Stimulated activated CD4-positive, alpha-beta T cell treated with anti-CD3 and anti-CD28 coated beads, Interleukin-15, amount 100 ng/mL, for 1 hour (primary cell): ENCODE data around the gene PPARG.
"Not testable (repeated sequence)": the region's sequence is repeated elsewhere in the genome, so short reads cannot be mapped to it uniquely, and the experiment has no call there.

Experiments used
- DNase-seq, 2 donors: peaks; one replicate each; pipeline ENCODE4 v3.0.0-alpha.2; 2020; ENCODE audit warnings: low read depth in 1 of 2, low spot score in 1 of 2

Gene PPARG

GRCh38 chr3:12375572-12375971 is 86.7 kb downstream of the PPARG start:
- DNase-seq, result no peak

- no peak for DNase-seq
Measured at GRCh38 chr3:12379640-12380429, 91.0 kb downstream of the PPARG start.

GRCh38 chr3:12380461-12380860 is 91.6 kb downstream of the PPARG start:
- DNase-seq, result no peak

- no peak for DNase-seq
Measured at GRCh38 chr3:12381199-12381598, 92.3 kb downstream of the PPARG start.

- DNase-seq, result no peak
Measured at GRCh38 chr3:12383218-12383617, 94.3 kb downstream of the PPARG start.

- DNase-seq, result no peak
Measured at GRCh38 chr3:12384451-12385233, 95.8 kb downstream of the PPARG start.

DNA sequence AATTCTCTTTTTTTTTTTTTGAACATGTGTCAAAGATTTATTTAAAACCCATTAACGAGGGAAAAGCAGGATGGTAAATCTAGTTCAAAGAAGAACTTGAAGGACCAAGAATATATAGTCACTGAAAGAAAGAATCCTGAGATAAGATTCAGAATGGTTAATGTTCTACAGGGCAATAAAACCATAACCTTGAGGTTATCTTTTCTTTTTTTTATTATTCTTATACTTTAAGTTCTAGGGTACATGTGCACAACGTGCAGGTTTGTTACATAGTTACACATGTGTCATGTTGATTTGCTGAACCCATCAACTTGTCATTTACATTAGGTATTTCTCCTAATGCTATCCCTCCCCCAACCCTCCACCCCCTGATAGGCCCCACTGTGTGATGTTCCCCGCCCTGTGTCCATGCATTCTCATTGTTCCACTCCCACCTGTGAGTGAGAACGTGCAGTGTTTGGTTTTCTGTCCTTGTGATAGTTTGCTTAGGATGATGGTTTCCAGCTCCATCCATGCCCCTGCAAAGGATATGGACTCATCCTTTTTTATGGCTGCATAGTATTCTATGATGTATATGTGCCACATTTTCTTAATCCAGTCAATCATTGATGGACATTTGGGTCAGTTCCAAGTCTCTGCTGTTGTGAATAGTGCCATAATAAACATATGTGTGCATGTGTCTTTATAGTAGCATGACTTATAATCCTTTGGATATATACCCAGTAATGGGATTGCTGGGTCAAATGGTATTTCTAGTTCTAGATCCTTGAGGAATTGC is 97.8 kb downstream of the PPARG start:
- DNase-seq, result not testable (repeated sequence)

DNA sequence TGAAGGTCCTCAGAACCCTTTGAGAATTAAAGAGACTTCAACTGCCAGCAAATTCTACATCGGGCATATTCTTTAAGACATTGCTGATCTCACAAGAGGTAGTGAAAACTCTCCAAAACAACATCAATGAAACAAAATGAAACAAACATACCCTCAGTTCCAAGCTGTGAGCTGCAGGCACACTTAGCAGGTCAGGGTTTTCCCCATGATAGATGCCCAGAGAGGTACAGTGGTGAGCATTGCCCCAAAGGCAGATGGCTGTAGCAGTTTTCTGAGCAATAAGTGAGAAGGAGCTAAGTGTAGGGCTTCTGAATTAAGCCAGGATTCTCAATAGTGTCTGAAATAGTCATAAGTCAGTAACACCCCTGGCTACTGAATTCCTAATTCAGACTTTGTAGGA is 99.3 kb downstream of the PPARG start:
- no peak for DNase-seq

DNA sequence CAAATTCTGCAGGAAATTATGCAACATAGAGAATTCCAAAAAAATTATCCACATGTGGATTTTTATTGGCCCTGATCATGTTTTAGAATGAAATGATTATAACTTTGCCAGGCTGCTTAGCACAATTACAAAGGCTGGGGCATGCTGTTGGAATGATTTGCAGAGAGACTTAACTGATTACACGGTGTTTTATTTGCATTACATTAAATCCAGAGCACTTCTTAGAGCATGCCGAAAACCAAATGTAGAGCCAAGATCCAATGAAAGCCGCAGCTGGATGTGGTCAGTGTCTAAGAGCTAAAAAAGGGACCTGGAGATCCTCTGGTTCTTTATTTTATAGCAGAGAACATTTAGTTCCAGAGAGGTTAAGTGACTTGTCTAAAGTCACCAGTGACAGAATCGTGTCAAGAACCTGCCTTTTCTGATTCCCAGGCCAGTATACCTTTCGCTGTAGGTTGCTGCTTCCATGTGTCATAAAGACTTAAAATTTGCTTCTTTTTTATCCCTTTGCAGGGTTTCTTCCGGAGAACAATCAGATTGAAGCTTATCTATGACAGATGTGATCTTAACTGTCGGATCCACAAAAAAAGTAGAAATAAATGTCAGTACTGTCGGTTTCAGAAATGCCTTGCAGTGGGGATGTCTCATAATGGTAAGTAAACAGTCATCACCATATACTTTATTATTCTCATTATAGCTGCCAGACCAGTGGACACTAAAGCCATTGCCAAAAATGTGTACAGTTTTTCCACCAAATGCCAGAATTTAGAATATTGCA is 103.4 kb downstream of the PPARG start:
- no peak for DNase-seq

- no peak for DNase-seq
Measured at GRCh38 chr3:12393894-12394293, 105.0 kb downstream of the PPARG start.

DNA sequence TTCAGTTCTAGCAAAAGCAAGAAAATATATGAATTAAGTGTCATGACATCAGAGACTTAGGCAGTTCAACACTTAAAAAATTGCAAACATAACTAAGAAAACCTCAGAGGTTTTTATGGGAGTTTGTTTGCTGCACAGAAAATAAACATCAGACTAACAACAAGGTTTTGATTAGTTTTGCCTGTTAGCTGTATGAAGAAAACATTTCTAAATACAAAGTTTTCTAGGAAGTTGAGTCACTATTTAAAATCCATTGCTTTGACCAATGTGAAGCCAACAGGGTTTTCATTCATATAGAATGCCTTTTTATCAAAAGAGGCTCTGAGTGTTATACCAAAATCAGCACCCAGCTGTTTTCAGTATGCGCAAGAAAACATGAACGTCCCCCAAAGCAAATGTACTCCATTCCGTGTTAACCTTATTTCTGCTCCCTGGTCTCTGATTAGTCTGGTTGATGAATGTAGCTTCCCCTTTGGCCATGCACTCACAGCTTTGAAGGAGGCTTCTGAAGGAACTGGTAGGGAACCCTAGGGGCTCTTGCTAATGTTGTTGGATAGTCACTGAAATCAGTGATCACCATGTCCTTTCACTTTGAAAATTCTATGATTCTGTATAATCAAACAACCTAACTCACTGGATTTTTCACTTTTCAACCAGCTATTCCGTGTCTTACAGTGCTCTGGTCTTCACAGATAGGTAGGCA is 105.8 kb downstream of the PPARG start:
- DNase-seq, result no peak

DNA sequence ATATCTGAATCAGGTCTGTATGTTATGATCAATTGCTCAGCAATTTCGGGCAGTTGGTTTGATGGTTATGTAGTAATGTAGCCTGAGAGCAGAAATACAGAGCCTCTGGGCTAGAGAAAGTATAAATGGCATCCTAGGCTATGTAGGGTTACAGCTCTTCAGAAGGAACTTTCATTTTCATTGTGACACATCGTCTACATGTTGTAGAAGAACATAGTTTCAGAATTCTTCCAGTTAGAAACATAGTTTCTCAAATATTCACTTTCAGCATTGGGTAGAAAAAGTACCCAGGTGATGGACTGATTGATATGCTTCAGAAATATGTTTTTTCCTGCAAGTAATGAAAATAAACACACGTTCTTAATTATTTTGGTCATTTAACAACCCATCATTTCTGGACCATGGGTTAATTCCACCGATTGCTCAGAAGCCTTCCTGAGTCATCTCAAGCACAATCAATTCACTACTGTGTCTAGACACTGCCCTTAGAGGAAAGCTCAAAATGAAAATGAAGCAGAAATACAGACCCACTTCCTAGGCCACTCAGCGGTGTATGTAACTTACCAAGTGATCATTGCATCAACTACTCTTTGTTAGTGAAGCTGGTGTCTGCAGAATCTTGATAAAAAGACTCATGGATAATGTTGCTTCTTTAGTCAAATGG is 106.6 kb downstream of the PPARG start:
- no peak for DNase-seq

DNA sequence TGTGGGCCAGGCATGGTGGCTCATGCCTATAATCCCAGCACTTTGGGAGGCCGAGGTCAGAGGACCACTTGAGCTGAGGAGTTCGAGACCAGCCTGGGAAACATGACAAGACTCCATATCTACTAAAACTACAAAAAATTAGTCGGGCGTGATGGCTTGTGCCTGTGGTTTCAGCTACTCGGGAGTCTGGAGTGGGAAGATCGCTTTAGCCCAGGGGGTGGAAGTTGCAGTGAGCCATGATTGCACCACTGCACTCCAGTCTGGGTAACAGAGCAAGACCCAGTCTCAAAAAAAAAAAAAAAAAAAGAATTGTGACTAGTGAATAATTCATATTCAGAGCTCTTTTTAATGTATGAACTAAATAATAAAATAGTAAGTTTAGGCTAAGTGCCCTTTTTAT is 107.6 kb downstream of the PPARG start:
- no peak for DNase-seq

- DNase-seq, result no peak
Measured at GRCh38 chr3:12399226-12399625, 110.4 kb downstream of the PPARG start.

GRCh38 chr3:12400616-12401194 is 111.8 kb downstream of the PPARG start:
- DNase-seq, result no peak

DNA sequence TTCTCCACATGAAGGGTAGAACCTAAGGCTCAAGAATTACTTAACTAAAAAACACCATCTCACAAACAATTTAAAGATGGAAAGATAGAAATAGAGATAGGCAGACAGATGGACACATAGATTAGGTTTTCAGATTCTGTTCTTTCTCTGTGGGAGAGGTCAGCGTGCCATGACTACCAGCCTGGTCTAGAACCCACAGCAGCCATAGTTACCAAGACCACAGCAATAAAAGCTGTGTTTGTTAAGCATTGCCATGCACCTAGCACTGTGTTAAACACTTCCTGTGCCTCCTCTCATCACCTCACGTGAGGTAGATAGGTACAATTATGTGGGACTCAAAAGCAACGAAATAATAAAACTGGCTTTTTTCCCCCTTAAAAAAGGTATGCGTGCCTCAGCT is 112.3 kb downstream of the PPARG start:
- no peak for DNase-seq

- no peak for DNase-seq
Measured at GRCh38 chr3:12405432-12406272, 116.8 kb downstream of the PPARG start.

DNA sequence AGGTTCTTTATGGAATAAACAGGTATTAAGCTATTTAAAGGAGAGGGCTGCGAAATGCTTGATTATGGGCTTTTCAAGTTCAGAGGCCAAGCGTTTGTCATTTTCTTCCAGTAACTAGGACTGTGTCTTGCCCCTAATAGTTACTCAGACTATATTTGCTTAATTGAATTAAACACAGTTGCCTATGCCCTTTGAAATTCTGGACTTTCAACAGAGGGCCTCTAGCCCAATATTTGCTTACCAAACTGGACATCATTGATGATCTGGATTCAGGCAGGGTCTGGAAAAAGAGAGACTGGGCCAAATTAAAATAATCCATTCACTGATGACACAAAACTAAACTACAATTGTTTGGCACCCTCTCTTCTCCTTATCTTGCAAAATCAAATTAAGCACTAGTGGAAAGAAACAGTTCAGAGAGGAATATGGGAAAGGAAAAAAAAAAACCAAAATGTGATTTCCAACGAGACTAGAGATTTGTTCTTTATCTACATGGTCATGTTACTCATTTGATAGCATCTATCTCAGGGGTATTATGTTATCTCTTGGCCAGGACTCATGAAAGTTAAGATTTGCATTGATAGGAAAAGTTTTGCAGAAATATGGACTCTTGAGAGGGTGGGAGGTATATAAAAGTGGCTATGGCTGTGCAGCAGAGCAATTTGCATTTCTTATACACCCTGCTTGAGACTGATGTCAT is 120.3 kb downstream of the PPARG start:
- DNase-seq, result no peak
